Natural killer cell (primary cell): ENCODE results near the gene KDM3A. TPM values are rescaled to one million over a fixed set of nuclear protein-coding genes. Genes with fewer than 3 reads are reported as not detected.

Experiments used
- ATAC-seq, 3 donors: fragments of 150-1000 bp in 2 of 3; fragments of 200-7000 bp in 1 of 3; cut with Tn5 transposase; 1 replicate in 1 of 3; 2 replicates in 2 of 3; pipeline ENCODE4 v1.10.0; 2021; ENCODE audit warnings: mild to moderate bottlenecking in 2 of 3, moderate library complexity in 2 of 3
- DNase-seq, 2 donors: peaks; one replicate each; pipeline versions ENCODE4 v3.0.0 to v3.0.0-alpha.2; 2013 to 2021; ENCODE audit warnings: mixed read lengths in 1 of 2
- H3K27ac ChIP-seq: one replicate; pipeline ENCODE4 v1.5.1; 2013; ENCODE audit warnings: mild to moderate bottlenecking, low read length
- H3K27me3 ChIP-seq: one replicate; pipeline ENCODE4 v1.6.1; 2013; ENCODE audit warnings: low read length; ENCODE audit not compliant: control insufficient read depth, insufficient read depth
- H3K36me3 ChIP-seq: one replicate; pipeline ENCODE4 v1.6.1; 2013; ENCODE audit warnings: low read length; ENCODE audit not compliant: control insufficient read depth, insufficient read depth
- H3K4me1 ChIP-seq: one replicate; pipeline ENCODE4 v1.6.1; 2013; ENCODE audit warnings: low read length; ENCODE audit not compliant: control insufficient read depth, insufficient read depth
- H3K4me3 ChIP-seq: one replicate; pipeline ENCODE4 v1.5.1; 2013; ENCODE audit warnings: low read length
- H3K9me3 ChIP-seq: one replicate; pipeline ENCODE4 v1.6.1; 2013; ENCODE audit warnings: low read length; ENCODE audit not compliant: control insufficient read depth, insufficient read depth
- H3K27ac Mint-ChIP-seq, 2 donors: one replicate each; pipeline ENCODE4 v1.8.0; 2022; ENCODE audit warnings: mild to moderate bottlenecking in 2 of 2, mixed read lengths in 2 of 2, moderate library complexity in 1 of 2
- H3K27me3 Mint-ChIP-seq, 2 donors: one replicate each; pipeline ENCODE4 v1.8.0; 2022; ENCODE audit warnings: low read depth in 2 of 2, mixed read lengths in 2 of 2
- H3K36me3 Mint-ChIP-seq: one replicate; pipeline ENCODE4 v1.8.0; 2022; ENCODE audit warnings: mixed read lengths
- H3K4me1 Mint-ChIP-seq, 2 donors: one replicate each; pipeline ENCODE4 v1.8.0; 2022; ENCODE audit warnings: mixed read lengths in 2 of 2
- H3K4me3 Mint-ChIP-seq: one replicate; pipeline ENCODE4 v1.8.0; 2022; ENCODE audit warnings: mild to moderate bottlenecking, moderate library complexity, mixed read lengths
- H3K9me3 Mint-ChIP-seq, 2 donors: one replicate each; pipeline ENCODE4 v1.8.0; 2022; ENCODE audit warnings: mixed read lengths in 2 of 2
- CTCF ChIP-seq: fragments of 200-600 bp; IDR thresholded peaks from one replicate; pipeline ENCODE4 v1.8.0; 2022; ENCODE audit warnings: antibody characterized with exemption
- WGBS: methylation state at CpG from one replicate; pipeline ENCODE4 v1.1.7; 2013; ENCODE audit warnings: missing lambda C conversion rate; ENCODE audit not compliant: insufficient coverage; 5-methylcytosine and 5-hydroxymethylcytosine counted together
- intact Hi-C: fragments of 100-400 bp; cut with micrococcal nuclease; formaldehyde crosslinking; loops from one replicate; pipeline ENCODE4 v1.14.2; 2022
- total RNA-seq, 4 donors: library from RNA; stranded (reverse); fragments of 120-200 nt in 1 of 4; gene quantifications; one replicate each; pipeline versions ENCODE4 v1.2.3 to v1.2.4, GENCODE V29; 2013 to 2022

Gene KDM3A
- total RNA-seq, 3 donors from 2014 or later (not counting 1 experiment from before 2014, with no cell fraction given), result 172 to 195 (median 188) TPM

- H3K36me3 ChIP-seq, result peaks cover 90% of the 10 kb centered on the region
- Mint-ChIP-seq H3K4me3 (no peak overlapping the region), H3K27me3 (no peaks in the 10 kb centered on the region), H3K27ac (peak overlapping the region in 1 of 2 donors; percentile 47), H3K36me3 (peaks cover 24% of the 10 kb centered on the region), H3K9me3 (no peaks in the 10 kb centered on the region), H3K4me1 (peaks cover 36 to 38% of the 10 kb centered on the region in 2 donors)
- no peaks in the 10 kb centered on the region for H3K4me1 ChIP-seq
- H3K9me3 ChIP-seq, result no peaks in the 10 kb centered on the region
- H3K4me3 ChIP-seq, result no peak overlapping the region
- H3K27me3 ChIP-seq, result no peaks in the 10 kb centered on the region
- DNase-seq, result no peak
- intact Hi-C loops, result no loop called here
- no peak for ATAC-seq
- no peak for TF ChIP-seq CTCF
- no peak overlapping the region for H3K27ac ChIP-seq
Observed at GRCh38 chr2:86454238-86454637, 13.1 kb downstream of the KDM3A start.

GRCh38 chr2:86455181-86455580, 14.0 kb downstream of the KDM3A start:
- no peaks in the 10 kb centered on the region for H3K4me1 ChIP-seq
- no peaks in the 10 kb centered on the region for H3K27me3 ChIP-seq
- WGBS, result 94% methylated on average over 3 of the region's 5 CpGs
- DNase-seq (no peak), ATAC-seq (no peak)
- no peaks in the 10 kb centered on the region for H3K9me3 Mint-ChIP-seq
- no peaks in the 10 kb centered on the region for H3K9me3 ChIP-seq
- TF ChIP-seq CTCF, result no peak
- peak overlapping the region; percentile 47 to 57 for H3K27ac Mint-ChIP-seq
- peaks cover 29 to 32% of the 10 kb centered on the region in 2 donors for H3K4me1 Mint-ChIP-seq
- H3K4me3 ChIP-seq, result no peak overlapping the region
- H3K36me3 Mint-ChIP-seq, result peaks cover 18% of the 10 kb centered on the region
- intact Hi-C loops, result no loop called here
- H3K36me3 ChIP-seq, result peaks cover 93% of the 10 kb centered on the region
- H3K27ac ChIP-seq, result no peak overlapping the region
- H3K27me3 Mint-ChIP-seq, result no peaks in the 10 kb centered on the region
- no peak overlapping the region for H3K4me3 Mint-ChIP-seq

- H3K27me3 Mint-ChIP-seq, result no peaks in the 10 kb centered on the region
- H3K27me3 ChIP-seq, result no peaks in the 10 kb centered on the region
- H3K36me3 ChIP-seq, result peaks cover 93% of the 10 kb centered on the region
- TF ChIP-seq CTCF, result no peak
- H3K4me1 ChIP-seq, result no peaks in the 10 kb centered on the region
- ATAC-seq (no peak), DNase-seq (no peak)
- H3K4me3 Mint-ChIP-seq, result no peak overlapping the region
- intact Hi-C loops, result no loop called here
- peaks cover 32% of the 10 kb centered on the region for H3K36me3 Mint-ChIP-seq
- no peak overlapping the region for H3K27ac ChIP-seq
- no peaks in the 10 kb centered on the region for H3K9me3 Mint-ChIP-seq
- no peaks in the 10 kb centered on the region for H3K9me3 ChIP-seq
- WGBS, result 98% methylated on average over 3 of the region's 3 CpGs
- no peak overlapping the region for H3K4me3 ChIP-seq
- peaks cover 19 to 26% of the 10 kb centered on the region in 2 donors for H3K4me1 Mint-ChIP-seq
- H3K27ac Mint-ChIP-seq, result no peak overlapping the region
Observed at GRCh38 chr2:86461042-86461743, 20.0 kb downstream of the KDM3A start.

- no peaks in the 10 kb centered on the region for H3K9me3 ChIP-seq
- no peak overlapping the region for H3K4me3 Mint-ChIP-seq
- H3K27me3 Mint-ChIP-seq, result no peaks in the 10 kb centered on the region
- no peak overlapping the region for H3K4me3 ChIP-seq
- no peak overlapping the region for H3K27ac ChIP-seq
- no peaks in the 10 kb centered on the region for H3K27me3 ChIP-seq
- ATAC-seq (no peak), DNase-seq (no peak)
- peaks cover 25% of the 10 kb centered on the region for H3K36me3 Mint-ChIP-seq
- intact Hi-C loops, result no loop called here
- TF ChIP-seq CTCF, result no peak
- H3K4me1 Mint-ChIP-seq, result peaks cover 28 to 40% of the 10 kb centered on the region in 2 donors
- H3K27ac Mint-ChIP-seq, result peak overlapping the region in 1 of 2 donors; percentile 69
- 89% methylated on average over 3 of the region's 3 CpGs for WGBS
- no peaks in the 10 kb centered on the region for H3K9me3 Mint-ChIP-seq
- peaks cover 93% of the 10 kb centered on the region for H3K36me3 ChIP-seq
- no peaks in the 10 kb centered on the region for H3K4me1 ChIP-seq
Observed at GRCh38 chr2:86464652-86465051, 23.5 kb downstream of the KDM3A start.
